ENCODE data around the gene NKIRAS1.

The NKIRAS1 gene

DNA sequence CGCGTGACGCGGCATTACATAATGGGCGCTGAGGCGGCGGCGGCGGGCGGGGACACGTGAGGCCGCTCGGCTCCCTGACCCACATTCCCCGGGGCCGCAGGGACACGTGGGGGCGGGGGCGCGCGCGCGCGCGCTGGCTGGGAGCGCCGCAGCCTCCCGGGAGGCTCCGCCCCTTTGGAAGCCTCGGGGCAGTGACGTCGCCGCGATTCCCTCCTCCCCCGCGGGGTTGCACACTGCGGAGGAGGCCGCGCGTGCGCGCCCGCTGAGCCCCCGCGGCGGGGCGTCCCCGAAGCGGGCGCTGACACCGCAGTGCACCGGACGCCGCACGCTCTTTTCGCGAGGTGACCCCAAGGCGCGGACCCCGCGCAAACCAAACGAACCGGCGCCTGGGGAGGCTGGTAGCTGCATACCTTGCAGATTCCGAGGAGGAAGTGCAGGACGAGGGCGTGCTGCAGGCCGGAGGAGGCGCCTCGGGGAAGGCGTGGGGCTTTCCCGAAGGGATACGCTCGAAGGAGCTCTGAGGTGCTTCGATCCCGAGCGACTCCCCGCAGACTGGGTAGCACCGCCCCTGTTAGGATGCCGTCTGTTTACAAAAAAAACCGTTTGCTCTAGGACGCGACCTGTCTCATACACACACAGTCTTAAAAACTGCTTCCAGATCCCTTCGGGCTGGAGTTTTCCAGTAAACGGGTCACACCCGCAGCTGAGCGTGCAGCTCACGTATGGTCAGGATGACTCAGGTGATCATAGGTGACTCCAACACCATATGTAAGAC, 29.3 kb upstream of the NKIRAS1 start:
- Mint-ChIP-seq H3K4me3 (peak overlapping the region; percentile 96), H3K4me1 (ENCODE audit: low read depth) (peaks cover 37% of the 10 kb centered on the region), H3K36me3 (ENCODE audit: low read depth) (peaks cover 22% of the 10 kb centered on the region), H3K27me3 (peaks cover 29% of the 10 kb centered on the region), H3K9me3 (no peaks in the 10 kb centered on the region), H3K27ac (peak overlapping the region; percentile 85)
- intact Hi-C loops (cut with micrococcal nuclease), result loop anchor here (1.0 kb wide), 1 partner anchor 29 kb away; the partner anchor contains the start of gene RPL15

DNA sequence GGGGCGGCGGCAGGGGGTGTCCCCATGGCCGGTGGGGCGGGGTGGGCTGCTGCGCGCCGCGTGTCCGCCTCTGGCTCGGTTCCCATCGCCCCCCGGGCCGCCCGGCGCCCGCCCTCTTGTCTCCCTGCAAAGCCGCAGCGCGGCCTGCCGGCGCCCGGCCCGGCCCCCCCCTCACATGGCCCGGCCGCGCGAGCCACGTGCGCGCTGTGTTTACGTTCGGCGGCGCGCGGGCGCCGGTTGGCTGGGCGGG, 28.8 kb upstream of the NKIRAS1 start:
- peak overlapping the region; percentile 96 for H3K4me3 Mint-ChIP-seq
- H3K36me3 Mint-ChIP-seq (ENCODE audit: low read depth), result peaks cover 22% of the 10 kb centered on the region
- intact Hi-C loops (cut with micrococcal nuclease), result loop anchor here (1.0 kb wide), 1 partner anchor 28 kb away; the partner anchor contains the start of gene RPL15
- peak overlapping the region; percentile 85 for H3K27ac Mint-ChIP-seq
- H3K4me1 Mint-ChIP-seq (ENCODE audit: low read depth), result peaks cover 37% of the 10 kb centered on the region
- no peaks in the 10 kb centered on the region for H3K9me3 Mint-ChIP-seq
- peaks cover 29% of the 10 kb centered on the region for H3K27me3 Mint-ChIP-seq

DNA sequence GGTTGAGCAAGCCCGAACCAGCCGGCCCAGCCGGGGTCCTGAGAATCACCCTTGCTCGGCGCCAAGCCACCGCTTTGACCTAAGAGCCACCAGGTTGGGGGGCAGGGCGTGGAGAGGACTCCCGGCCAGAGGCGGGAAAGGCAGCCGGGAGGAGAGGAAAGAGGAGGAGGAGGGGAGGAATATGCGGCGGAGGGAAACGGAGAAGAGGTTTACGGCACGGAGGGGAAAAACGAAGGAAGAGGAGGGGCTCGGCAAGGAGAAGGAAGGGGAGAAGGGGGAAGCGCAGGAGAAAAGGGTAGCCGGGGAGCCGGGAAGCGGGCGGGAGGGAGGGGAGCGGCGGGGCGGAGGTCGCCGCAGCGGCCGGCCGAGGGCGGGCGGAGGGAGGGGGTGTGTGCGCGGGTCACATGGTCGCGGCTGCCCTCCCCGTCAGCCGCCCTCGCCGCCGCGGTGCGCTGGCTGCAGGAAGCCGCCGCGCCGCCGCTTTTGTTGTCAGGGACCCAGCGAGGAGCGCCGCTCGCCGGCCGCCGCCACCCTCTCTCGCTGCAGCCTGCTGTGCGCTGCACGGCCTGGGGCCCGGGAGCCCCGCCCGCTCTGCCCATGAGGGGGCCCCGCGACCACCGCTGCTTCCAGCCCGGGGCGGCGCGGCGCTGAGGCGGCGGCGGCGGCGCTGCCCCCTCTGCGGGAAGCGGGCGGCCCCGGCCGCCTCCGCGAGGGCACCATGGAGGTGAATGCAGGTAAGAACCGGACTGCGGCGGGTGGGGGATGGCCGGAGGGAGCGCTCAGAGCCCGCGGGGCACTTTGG, 28.3 kb upstream of the NKIRAS1 start, which contains the start of gene NR1D2:
Gene NR1D2 (plus strand): TSS at position 426 of the 802 bp plus-strand sequence. CDS start 293 bp downstream, at position 719.
- Mint-ChIP-seq H3K9me3 (no peaks in the 10 kb centered on the region), H3K27me3 (peaks cover 29% of the 10 kb centered on the region), H3K4me1 (ENCODE audit: low read depth) (peaks cover 32% of the 10 kb centered on the region), H3K27ac (peak within 1 kb of the TSS; percentile 85), H3K36me3 (ENCODE audit: low read depth) (peaks cover 22% of the 10 kb centered on the region), H3K4me3 (peak within 1 kb of the TSS; percentile 96)
- intact Hi-C loops (cut with micrococcal nuclease), result loop anchor here (1.0 kb wide), 1 partner anchor 28 kb away; the partner anchor contains the start of gene RPL15

DNA sequence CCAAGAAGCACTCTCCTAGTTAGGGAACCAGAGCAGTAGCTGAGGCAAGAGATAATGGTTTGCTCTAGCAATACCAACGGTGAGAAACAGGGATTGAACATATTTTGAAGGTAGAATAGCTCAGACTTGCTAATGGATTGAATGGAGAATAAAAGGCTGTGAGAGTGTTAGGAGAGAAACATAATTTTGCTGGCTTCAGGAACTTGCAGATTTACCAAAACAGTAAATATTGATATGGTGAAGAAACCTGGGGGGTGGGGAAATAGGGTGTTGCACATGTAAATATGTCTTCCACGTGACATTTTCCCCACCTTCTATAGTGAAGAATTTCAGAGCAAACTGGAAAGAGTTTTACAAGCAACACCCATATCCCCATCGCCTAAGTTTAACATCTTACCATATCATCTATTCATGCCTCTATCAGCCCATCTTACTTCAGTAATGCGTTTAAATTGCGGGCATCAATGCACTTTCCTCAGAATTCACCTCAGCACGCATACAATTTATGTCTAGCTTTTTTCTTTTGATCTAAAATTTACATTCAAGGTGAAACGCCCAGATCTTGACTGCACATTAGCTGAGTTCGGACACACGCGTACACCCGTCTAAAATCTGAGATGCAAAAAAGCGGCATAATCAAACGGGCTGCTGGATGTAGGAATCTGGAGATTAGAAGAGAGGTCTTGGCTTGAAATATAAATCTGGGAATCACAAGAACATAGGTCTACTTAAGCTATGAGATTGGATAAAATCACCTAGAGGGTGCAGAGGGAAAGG, 27.4 kb upstream of the NKIRAS1 start:
- Mint-ChIP-seq H3K27me3 (peaks cover 29% of the 10 kb centered on the region), H3K4me1 (ENCODE audit: low read depth) (peaks cover 23% of the 10 kb centered on the region), H3K27ac (peak overlapping the region; percentile 85), H3K4me3 (peak overlapping the region; percentile 96), H3K9me3 (peaks cover 2% of the 10 kb centered on the region), H3K36me3 (ENCODE audit: low read depth) (peaks cover 22% of the 10 kb centered on the region)
- intact Hi-C loops (cut with micrococcal nuclease), result no loop called here

DNA sequence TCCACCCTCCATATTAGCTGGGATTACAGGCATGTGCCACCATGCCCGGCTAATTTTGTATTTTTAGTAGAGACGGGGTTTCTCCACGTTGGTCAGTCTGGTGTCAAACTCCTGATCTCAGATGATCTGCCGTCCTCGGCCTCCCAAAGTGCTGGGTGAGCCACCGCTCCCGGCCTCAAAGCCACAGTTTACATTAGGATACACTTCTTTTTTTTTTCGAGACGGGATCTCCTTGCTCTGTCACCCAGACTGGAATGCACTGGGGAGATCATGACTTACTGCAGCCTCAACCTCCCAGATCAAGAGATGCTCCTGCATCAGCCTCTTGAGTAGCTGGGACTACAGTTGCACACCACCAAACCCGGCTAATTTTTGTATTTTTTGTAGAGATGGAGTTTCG, 25.8 kb upstream of the NKIRAS1 start:
- no peak overlapping the region for H3K4me3 Mint-ChIP-seq

DNA sequence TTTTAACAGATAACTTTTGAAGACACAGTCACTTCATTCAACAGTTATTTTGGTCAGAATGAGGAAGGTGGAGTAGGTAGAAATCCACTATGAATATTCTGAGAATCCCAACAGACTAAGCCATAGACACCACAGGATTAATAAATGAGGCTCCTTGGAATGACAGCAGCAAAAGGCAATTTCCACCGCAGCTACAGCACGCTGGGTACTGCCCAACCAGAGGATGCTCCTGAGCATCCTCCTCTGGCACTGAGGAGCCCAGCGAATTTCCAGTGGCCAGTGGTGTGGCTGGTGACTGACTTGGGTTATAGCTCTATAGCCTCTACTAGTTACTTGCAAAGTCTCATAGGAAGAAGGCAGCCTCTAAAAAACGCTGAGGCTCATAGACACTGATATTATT, 24.6 kb upstream of the NKIRAS1 start:
- Mint-ChIP-seq H3K36me3 (ENCODE audit: low read depth) (peaks cover 7% of the 10 kb centered on the region), H3K4me1 (ENCODE audit: low read depth) (peaks cover 15% of the 10 kb centered on the region), H3K4me3 (no peak overlapping the region), H3K9me3 (peaks cover 12% of the 10 kb centered on the region), H3K27ac (no peak overlapping the region), H3K27me3 (peaks cover 29% of the 10 kb centered on the region)
- intact Hi-C loops (cut with micrococcal nuclease), result no loop called here

More for the DNA sequence above, 25.8 kb upstream of the NKIRAS1 start:
- Mint-ChIP-seq H3K4me1 (ENCODE audit: low read depth) (peaks cover 21% of the 10 kb centered on the region), H3K9me3 (peaks cover 12% of the 10 kb centered on the region), H3K36me3 (ENCODE audit: low read depth) (peaks cover 13% of the 10 kb centered on the region), H3K27ac (no peak overlapping the region), H3K27me3 (peaks cover 31% of the 10 kb centered on the region)
- intact Hi-C loops (cut with micrococcal nuclease), result no loop called here

DNA sequence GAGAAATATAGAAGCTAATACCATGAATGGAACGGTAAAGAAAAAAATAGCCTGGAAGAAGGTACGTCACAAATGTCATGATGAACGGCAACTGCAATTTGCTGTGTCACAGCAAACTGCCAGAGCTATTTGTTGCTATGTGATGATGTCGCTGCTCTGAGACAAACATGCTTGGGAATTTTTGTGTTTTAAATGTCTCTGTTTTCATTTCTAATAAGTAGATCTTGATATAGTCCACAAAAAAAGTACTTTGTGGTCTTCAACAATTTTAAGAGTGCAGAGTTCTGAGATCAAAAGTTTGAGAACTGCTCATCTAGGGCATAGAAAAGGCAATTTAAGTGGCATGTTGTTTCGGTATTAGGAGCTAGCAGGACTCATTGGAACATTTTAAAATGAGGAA, 24.0 kb upstream of the NKIRAS1 start:
- Mint-ChIP-seq H3K4me1 (ENCODE audit: low read depth) (peaks cover 15% of the 10 kb centered on the region), H3K4me3 (no peak overlapping the region), H3K36me3 (ENCODE audit: low read depth) (peaks cover 7% of the 10 kb centered on the region), H3K27ac (no peak overlapping the region), H3K9me3 (peaks cover 12% of the 10 kb centered on the region), H3K27me3 (peaks cover 29% of the 10 kb centered on the region)
- intact Hi-C loops (cut with micrococcal nuclease), result no loop called here

DNA sequence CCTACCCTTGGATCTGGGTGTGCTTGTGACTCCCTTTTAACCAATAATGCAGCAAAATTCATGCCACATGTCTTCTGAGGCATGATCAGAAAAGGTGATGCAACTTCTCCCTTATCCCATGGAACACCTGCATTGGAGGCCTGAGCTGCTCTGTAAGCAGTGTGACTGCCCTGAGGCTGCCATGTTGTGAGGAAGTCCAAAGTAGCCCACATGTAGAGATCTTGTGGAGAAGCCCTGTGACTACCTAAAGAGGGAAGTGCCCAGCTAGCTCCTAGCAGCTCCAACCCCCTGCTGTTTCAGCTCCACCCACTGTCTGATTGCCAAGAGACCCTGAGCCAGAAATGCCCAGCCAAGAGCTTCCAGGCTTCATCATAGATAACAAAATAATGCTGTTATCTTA, 21.9 kb upstream of the NKIRAS1 start:
- H3K36me3 Mint-ChIP-seq (ENCODE audit: low read depth), result no peaks in the 10 kb centered on the region

DNA sequence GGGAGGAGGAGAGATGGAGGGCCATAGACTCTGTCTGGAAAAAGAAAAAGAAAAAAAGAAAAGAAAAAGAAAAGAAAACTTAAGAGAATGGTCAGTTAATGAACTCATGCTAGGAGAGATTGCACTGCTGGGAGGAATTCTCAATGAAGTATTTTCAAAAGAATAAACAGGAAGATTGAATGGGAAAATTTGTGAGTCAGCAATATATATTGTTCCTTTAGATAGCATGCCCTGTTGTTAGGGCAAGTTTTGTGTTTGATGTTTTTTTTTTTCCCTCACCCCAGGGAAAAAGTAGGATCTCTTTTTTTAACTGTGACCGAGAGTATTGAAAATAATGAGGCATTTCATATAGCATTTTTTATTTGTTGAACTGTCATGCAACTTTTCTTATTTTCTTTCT, 20.5 kb upstream of the NKIRAS1 start:
- Mint-ChIP-seq H3K36me3 (ENCODE audit: low read depth) (no peaks in the 10 kb centered on the region), H3K27me3 (peaks cover 4% of the 10 kb centered on the region), H3K9me3 (peaks cover 12% of the 10 kb centered on the region), H3K4me1 (ENCODE audit: low read depth) (peaks cover 11% of the 10 kb centered on the region), H3K27ac (no peak overlapping the region), H3K4me3 (no peak overlapping the region)
- intact Hi-C loops (cut with micrococcal nuclease), result no loop called here

More for the DNA sequence above, 21.9 kb upstream of the NKIRAS1 start:
- Mint-ChIP-seq H3K9me3 (peaks cover 12% of the 10 kb centered on the region), H3K27ac (no peak overlapping the region), H3K27me3 (peaks cover 18% of the 10 kb centered on the region), H3K4me3 (no peak overlapping the region), H3K4me1 (ENCODE audit: low read depth) (peaks cover 3% of the 10 kb centered on the region)
- intact Hi-C loops (cut with micrococcal nuclease), result no loop called here

DNA sequence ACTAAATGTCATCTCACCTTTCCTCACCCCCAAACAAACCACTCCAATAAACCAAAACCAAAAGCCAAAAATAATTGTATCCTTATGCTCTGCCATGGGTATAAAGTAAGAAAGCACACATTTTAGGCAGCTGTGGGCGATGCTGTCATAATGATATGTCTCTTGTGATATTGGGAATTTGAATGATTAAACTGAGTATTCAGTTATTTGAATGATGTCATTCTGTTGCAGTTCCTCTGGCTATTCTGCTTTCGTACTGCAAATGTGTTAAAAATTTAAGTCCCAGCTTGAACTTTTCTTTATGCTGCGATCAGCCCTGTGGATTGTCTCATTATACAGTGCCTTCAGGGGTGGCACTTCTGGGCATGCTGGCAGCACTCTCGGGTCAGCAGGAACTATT, 17.5 kb upstream of the NKIRAS1 start:
- Mint-ChIP-seq H3K4me1 (ENCODE audit: low read depth) (peaks cover 24% of the 10 kb centered on the region), H3K36me3 (ENCODE audit: low read depth) (no peaks in the 10 kb centered on the region)

DNA sequence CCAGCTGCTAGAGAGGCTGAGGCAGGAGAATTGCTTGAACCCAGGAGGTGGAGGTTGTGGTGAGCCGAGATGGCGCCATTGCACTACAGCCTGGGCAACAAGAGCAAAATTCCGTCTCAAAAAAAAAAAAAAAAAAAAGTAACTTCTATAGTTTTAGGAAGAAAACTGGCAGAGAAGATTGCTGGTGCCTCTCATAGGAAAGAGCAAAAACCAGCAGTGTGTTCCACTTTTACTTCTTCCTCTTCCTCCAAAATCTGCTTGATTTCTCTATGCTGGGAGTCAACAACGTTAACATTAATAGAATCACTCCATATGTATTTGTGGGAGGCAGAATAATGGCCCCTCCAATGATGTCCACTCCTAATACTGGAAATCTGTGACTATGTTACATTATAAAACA, 15.8 kb upstream of the NKIRAS1 start:
- no peak overlapping the region for H3K4me3 Mint-ChIP-seq
- H3K4me1 Mint-ChIP-seq (ENCODE audit: low read depth), result peaks cover 30% of the 10 kb centered on the region
- H3K27me3 Mint-ChIP-seq, result no peaks in the 10 kb centered on the region
- intact Hi-C loops (cut with micrococcal nuclease), result no loop called here
- peak overlapping the region; percentile 48 for H3K27ac Mint-ChIP-seq
- no peaks in the 10 kb centered on the region for H3K36me3 Mint-ChIP-seq (ENCODE audit: low read depth)
- no peaks in the 10 kb centered on the region for H3K9me3 Mint-ChIP-seq

More for the DNA sequence above, 17.5 kb upstream of the NKIRAS1 start:
- no peak overlapping the region for H3K27ac Mint-ChIP-seq
- peaks cover 11% of the 10 kb centered on the region for H3K9me3 Mint-ChIP-seq
- no peak overlapping the region for H3K4me3 Mint-ChIP-seq
- intact Hi-C loops (cut with micrococcal nuclease), result no loop called here
- H3K27me3 Mint-ChIP-seq, result peaks cover 2% of the 10 kb centered on the region

DNA sequence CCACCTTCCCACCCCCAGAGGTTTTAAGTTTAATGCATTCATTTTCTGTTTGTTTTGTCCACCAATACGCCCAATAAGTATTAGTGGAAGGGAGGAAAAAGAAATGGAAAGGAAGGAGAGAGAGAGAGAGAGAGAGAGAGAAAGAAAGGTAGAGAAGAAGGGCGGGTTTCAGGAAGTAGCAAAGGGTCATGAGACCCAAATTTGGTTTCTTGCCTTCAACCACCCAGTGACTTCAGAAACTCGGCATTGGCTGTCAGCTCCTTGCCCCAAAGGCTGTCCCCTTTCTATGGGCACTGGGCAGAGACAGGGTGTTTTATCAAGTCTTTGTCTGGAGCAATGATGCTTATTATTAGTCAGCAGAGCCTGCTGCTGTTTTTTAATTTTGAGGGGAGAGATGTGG, 14.8 kb upstream of the NKIRAS1 start:
- intact Hi-C loops (cut with micrococcal nuclease), result no loop called here
- no peak overlapping the region for H3K27ac Mint-ChIP-seq
- H3K9me3 Mint-ChIP-seq, result peaks cover 1% of the 10 kb centered on the region
- H3K4me3 Mint-ChIP-seq, result no peak overlapping the region
- peaks cover 31% of the 10 kb centered on the region for H3K4me1 Mint-ChIP-seq (ENCODE audit: low read depth)
- H3K36me3 Mint-ChIP-seq (ENCODE audit: low read depth), result no peaks in the 10 kb centered on the region
- H3K27me3 Mint-ChIP-seq, result no peaks in the 10 kb centered on the region

DNA sequence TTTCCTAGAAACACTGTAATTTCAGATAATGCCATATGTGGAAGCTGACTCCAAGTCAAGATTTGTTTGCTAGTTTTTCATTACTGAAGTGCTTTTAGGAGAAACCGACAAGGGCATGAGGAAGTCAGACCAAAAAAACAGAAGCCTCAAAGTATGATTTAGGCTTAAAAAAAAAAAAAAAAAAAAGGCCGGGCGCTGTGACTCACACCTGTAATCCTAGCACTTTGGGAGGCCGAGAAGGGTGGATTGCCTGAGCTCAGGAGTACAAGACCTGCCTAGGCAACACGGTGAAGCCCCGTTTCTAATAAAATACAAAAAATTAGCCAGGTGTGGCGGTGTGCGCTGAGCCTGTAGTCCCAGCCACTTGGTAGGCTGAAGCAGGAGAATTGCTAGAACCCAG, 11.7 kb upstream of the NKIRAS1 start:
- peaks cover 37% of the 10 kb centered on the region for H3K4me1 Mint-ChIP-seq (ENCODE audit: low read depth)
- H3K36me3 Mint-ChIP-seq (ENCODE audit: low read depth), result no peaks in the 10 kb centered on the region
- no peaks in the 10 kb centered on the region for H3K27me3 Mint-ChIP-seq
- intact Hi-C loops (cut with micrococcal nuclease), result no loop called here
- H3K27ac Mint-ChIP-seq, result peak overlapping the region; percentile 27
- H3K9me3 Mint-ChIP-seq, result peaks cover 9% of the 10 kb centered on the region
- H3K4me3 Mint-ChIP-seq, result no peak overlapping the region

DNA sequence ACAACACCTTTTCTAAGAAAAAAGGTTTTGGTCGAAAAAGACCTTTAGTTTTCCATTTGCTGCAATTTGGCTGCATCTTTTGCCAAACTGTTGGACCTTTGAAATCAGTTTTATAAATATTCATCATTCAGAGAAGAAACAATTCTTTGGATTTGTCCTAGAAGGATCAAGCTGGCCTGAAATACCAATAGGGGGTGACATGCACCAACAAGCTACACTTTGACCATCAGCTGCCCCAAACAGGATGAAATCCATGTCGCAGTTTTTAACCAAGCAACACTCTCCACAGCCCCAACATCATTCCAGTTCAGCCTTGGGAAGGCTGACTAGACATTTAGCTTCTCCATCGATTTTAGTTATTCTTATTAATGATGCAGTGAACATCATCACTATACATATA, 9.9 kb upstream of the NKIRAS1 start:
- Mint-ChIP-seq H3K9me3 (peaks cover 9% of the 10 kb centered on the region), H3K27me3 (no peaks in the 10 kb centered on the region), H3K36me3 (ENCODE audit: low read depth) (peaks cover 6% of the 10 kb centered on the region), H3K4me3 (no peak overlapping the region), H3K27ac (no peak overlapping the region), H3K4me1 (ENCODE audit: low read depth) (peaks cover 21% of the 10 kb centered on the region)
- intact Hi-C loops (cut with micrococcal nuclease), result no loop called here
